Endometrial microvascular endothelial cells (primary cell): ENCODE data around the gene PLPPR3. TPM values are rescaled to one million over a fixed set of nuclear protein-coding genes. Genes with fewer than 3 reads are reported as not detected.

Experiments used
- in situ Hi-C: cut with HindIII; loops from 2 replicates; pipeline ENCODE4 v1.10.0; 2017; ENCODE audit warnings: low sequenced_read_pairs, low pct_unique_long_range_greater_than_20kb; ENCODE audit errors: inconsistent ontology term
- total RNA-seq: library from RNA; depleted of rRNA; stranded (reverse); fragments of >200 nt; gene quantifications from one replicate; pipeline ENCODE4 v1.2.3, GENCODE V29; 2015; ENCODE audit errors: inconsistent ontology term

Gene PLPPR3
- total RNA-seq, 1 donor from 2014 or later = 1.5 TPM

GRCh38 chr19:763181-763580 lies 58.6 kb downstream of the PLPPR3 start:
- in situ Hi-C loops = no loop called here

Other genes starting within 250 kb of the PLPPR3 start
- 537 TPM for gene BSG, start 249.4 kb downstream of the PLPPR3 start, total RNA-seq
- 0.37 TPM for gene HCN2, start 232.1 kb downstream of the PLPPR3 start, total RNA-seq
- 25.9 TPM for gene POLRMT, start 188.4 kb downstream of the PLPPR3 start, total RNA-seq
- not detected for gene FGF22, start 182.1 kb downstream of the PLPPR3 start, total RNA-seq
- gene RNF126, start 158.7 kb downstream of the PLPPR3 start, total RNA-seq = 136 TPM
- gene FSTL3, start 145.6 kb downstream of the PLPPR3 start, total RNA-seq = 55.0 TPM
- not detected for gene PRSS57, start 126.5 kb downstream of the PLPPR3 start, total RNA-seq
- gene PALM, start 113.0 kb downstream of the PLPPR3 start, total RNA-seq = not detected
- not detected for gene MISP, start 70.8 kb downstream of the PLPPR3 start, total RNA-seq
- 307 TPM for gene PTBP1, start 24.5 kb downstream of the PLPPR3 start, total RNA-seq
- gene AZU1, start 5.9 kb upstream of the PLPPR3 start, total RNA-seq = not detected
- not detected for gene PRTN3, start 19.0 kb upstream of the PLPPR3 start, total RNA-seq
- not detected for gene ELANE, start 30.3 kb upstream of the PLPPR3 start, total RNA-seq
- 5.4 TPM for gene CFD, start 37.7 kb upstream of the PLPPR3 start, total RNA-seq
- gene MED16, start 71.2 kb upstream of the PLPPR3 start, total RNA-seq = 48.9 TPM
- not detected for gene RNU6-9, start 71.5 kb upstream of the PLPPR3 start, total RNA-seq
- 52.3 TPM for gene R3HDM4, start 91.3 kb upstream of the PLPPR3 start, total RNA-seq
- gene KISS1R, start 95.4 kb upstream of the PLPPR3 start, total RNA-seq = not detected
- gene ARID3A, start 104.1 kb upstream of the PLPPR3 start, total RNA-seq = 9.1 TPM
- 49.7 TPM for gene WDR18, start 162.4 kb upstream of the PLPPR3 start, total RNA-seq
- not detected for gene GRIN3B, start 178.5 kb upstream of the PLPPR3 start, total RNA-seq
- 124 TPM for gene TMEM259, start 199.2 kb upstream of the PLPPR3 start, total RNA-seq
- gene RNU6-2, start 199.6 kb upstream of the PLPPR3 start, total RNA-seq = not detected
- 237 TPM for gene CNN2, start 204.7 kb upstream of the PLPPR3 start, total RNA-seq
- 1.8 TPM for gene ABCA7, start 218.2 kb upstream of the PLPPR3 start, total RNA-seq
- gene ARHGAP45, start 245.2 kb upstream of the PLPPR3 start, total RNA-seq = 14.0 TPM